ENCODE results near the gene FLT3LG.

The FLT3LG gene

DNA sequence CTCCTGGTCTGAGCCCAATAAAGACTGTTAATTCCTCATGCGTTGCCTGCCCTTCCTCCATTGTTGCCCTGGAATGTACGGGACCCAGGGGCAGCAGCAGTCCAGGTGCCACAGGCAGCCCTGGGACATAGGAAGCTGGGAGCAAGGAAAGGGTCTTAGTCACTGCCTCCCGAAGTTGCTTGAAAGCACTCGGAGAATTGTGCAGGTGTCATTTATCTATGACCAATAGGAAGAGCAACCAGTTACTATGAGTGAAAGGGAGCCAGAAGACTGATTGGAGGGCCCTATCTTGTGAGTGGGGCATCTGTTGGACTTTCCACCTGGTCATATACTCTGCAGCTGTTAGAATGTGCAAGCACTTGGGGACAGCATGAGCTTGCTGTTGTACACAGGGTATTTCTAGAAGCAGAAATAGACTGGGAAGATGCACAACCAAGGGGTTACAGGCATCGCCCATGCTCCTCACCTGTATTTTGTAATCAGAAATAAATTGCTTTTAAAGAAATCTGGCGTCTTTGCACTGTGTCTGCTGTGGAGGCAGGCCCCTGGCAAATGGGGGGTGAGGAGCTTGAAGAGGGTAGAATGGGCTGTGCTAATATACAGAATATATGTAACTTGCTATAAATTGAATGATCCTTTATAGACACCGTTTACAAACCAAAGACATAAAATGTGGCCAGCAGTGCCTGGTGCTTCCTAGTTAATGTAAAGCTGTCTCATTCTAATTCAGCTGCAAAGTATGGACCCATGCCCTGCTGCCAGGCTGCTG lies 18.0 kb downstream of the FLT3LG start:
- Histone ChIP-seq H3K9me3 (replicated peaks; ENCODE audit: low read length) (no peaks in the 10 kb centered on the region), H3K4me3 (ENCODE audit: low read length) (no peak overlapping the region), H3K27me3 (ENCODE audit: control insufficient read depth, insufficient read depth, low read length) (no peaks in the 10 kb centered on the region), H3K9ac (ENCODE audit: low read depth, low read length) (no peak overlapping the region), H3K36me3 (ENCODE audit: insufficient read depth, low read length) (peaks cover 54% of the 10 kb centered on the region), H3K4me1 (ENCODE audit: control insufficient read depth, insufficient read depth, low read length) (peaks cover 17% of the 10 kb centered on the region), H3K4me2 (ENCODE audit: low read length) (no peak overlapping the region)

DNA sequence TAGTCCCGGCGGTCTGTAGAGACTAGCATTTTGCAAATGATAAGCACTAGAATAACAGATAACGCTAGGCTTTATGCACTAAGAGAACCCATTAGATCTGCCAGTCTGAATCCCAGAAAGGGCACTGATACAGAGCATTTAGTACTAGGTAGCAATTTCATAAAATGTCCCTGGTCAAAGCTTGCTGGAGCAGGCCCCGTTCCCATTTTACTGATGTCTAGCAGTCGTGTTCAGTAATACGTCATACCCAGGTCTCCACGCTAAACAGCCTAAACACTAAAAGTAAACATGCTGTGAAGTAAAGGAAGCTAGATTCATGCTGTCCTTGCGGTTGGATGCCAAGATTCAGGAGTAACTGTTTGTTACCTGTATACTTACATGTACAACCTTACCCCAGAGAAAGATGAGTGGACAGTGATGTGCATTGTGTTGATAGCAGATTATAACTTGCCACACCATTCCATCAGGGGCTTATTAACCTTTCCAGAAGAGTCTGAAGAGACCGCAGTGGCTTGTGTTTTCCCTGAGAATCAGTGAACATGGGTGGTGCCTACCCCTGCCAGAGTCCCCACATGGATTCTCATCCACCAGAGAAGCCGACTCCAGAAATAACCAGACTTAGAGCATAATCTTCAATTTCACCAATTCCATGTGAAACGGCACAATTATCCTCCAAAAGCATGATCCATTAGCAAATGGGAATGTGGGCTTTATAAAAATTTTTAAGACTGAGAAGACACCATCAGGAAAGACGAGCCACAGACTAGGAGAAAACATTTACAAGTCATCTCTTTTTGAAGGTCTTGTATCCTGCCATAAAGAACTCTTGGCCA lies 18.8 kb downstream of the FLT3LG start:
- H3K9ac ChIP-seq (ENCODE audit: low read depth, low read length), result no peak overlapping the region
- peaks cover 62% of the 10 kb centered on the region for H3K36me3 ChIP-seq (ENCODE audit: insufficient read depth, low read length)
- H3K4me1 ChIP-seq (ENCODE audit: control insufficient read depth, insufficient read depth, low read length), result peaks cover 22% of the 10 kb centered on the region
- H3K4me3 ChIP-seq (ENCODE audit: low read length), result no peak overlapping the region
- H3K9me3 ChIP-seq (replicated peaks; ENCODE audit: low read length), result no peaks in the 10 kb centered on the region
- H3K4me2 ChIP-seq (ENCODE audit: low read length), result no peak overlapping the region
- H3K27me3 ChIP-seq (ENCODE audit: control insufficient read depth, insufficient read depth, low read length), result no peaks in the 10 kb centered on the region

DNA sequence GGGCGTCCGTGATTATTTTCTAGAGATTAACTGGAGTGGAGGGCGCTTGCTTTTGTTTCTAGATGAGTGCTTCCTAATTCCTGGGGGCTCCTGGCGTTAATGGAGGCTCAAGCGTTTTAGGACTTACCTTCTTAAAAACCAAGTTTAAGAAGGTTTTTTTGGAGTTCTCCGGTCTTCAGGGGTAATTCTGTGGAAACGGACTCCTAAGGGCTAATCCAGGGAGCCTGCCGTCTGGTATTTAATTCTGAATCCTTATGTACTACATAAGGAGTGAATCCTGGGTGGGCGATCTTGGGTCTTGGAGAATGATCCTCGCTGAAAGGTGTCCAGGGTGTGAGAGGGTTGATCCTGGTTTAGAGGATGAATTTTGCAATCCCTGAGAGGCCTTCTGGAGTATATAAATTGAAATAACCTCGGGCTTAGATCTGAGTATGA lies 22.6 kb downstream of the FLT3LG start:
- H3K36me3 ChIP-seq (ENCODE audit: insufficient read depth, low read length), result peaks cover 50% of the 10 kb centered on the region

DNA sequence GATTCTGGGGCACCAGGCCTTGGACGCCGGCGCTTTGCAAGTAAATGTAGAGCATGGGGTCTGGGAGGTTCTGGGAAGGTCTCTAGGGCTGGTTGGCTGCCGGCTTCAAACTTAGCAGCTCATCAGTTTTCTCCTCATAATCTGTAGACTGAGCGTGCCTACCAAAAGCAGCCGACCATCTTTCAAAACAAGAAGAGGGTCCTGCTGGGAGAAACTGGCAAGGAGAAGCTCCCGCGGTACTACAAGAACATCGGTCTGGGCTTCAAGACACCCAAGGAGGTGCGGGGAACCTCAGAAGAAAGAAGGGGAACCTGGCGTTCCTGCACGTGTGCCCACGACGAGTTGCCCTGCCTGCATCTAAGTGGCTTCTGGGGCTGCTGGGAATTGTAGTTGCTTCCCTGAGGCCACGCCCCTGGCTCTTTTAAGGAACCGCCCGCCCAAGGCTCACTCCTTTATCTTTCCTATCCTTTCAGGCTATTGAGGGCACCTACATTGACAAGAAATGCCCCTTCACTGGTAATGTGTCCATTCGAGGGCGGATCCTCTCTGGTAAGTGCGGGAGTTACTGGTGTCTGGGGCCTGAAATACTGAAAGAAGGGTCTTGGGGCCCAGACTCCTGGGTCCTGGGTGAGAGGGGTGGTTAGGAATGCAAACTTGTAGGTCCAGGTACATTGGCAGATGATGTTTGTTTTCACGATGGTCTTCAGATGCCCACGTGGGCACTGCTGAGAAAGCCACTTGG lies 23.2 kb downstream of the FLT3LG start:
- peaks cover 44% of the 10 kb centered on the region for H3K36me3 ChIP-seq (ENCODE audit: insufficient read depth, low read length)

More for the DNA sequence above, 22.6 kb downstream of the FLT3LG start:
- H3K9me3 ChIP-seq (replicated peaks; ENCODE audit: low read length), result no peaks in the 10 kb centered on the region
- no peaks in the 10 kb centered on the region for H3K27me3 ChIP-seq (ENCODE audit: control insufficient read depth, insufficient read depth, low read length)
- H3K9ac ChIP-seq (ENCODE audit: low read depth, low read length), result peak overlapping the region; percentile 100
- H3K4me3 ChIP-seq (ENCODE audit: low read length), result peak overlapping the region; percentile 77
- peaks cover 19% of the 10 kb centered on the region for H3K4me1 ChIP-seq (ENCODE audit: control insufficient read depth, insufficient read depth, low read length)
- peak overlapping the region; percentile 92 for H3K4me2 ChIP-seq (ENCODE audit: low read length)

DNA sequence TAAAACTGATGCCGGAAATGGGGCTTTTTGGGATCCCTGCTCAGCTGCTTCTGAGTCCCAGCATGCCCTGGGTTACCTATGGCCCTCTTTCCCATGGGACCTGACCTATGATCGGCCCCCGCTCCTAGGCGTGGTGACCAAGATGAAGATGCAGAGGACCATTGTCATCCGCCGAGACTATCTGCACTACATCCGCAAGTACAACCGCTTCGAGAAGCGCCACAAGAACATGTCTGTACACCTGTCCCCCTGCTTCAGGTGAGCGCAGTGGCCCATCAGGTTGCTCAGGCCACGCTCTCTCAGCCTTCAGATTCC lies 23.7 kb downstream of the FLT3LG start:
- peaks cover 19% of the 10 kb centered on the region for H3K4me1 ChIP-seq (ENCODE audit: control insufficient read depth, insufficient read depth, low read length)
- no peaks in the 10 kb centered on the region for H3K9me3 ChIP-seq (replicated peaks; ENCODE audit: low read length)
- peaks cover 38% of the 10 kb centered on the region for H3K36me3 ChIP-seq (ENCODE audit: insufficient read depth, low read length)
- no peaks in the 10 kb centered on the region for H3K27me3 ChIP-seq (ENCODE audit: control insufficient read depth, insufficient read depth, low read length)
- H3K4me2 ChIP-seq (ENCODE audit: low read length), result peak overlapping the region; percentile 92
- peak overlapping the region; percentile 77 for H3K4me3 ChIP-seq (ENCODE audit: low read length)
- H3K9ac ChIP-seq (ENCODE audit: low read depth, low read length), result peak overlapping the region; percentile 100

More for the DNA sequence above, 23.2 kb downstream of the FLT3LG start:
- H3K27me3 ChIP-seq (ENCODE audit: control insufficient read depth, insufficient read depth, low read length), result no peaks in the 10 kb centered on the region
- H3K9me3 ChIP-seq (replicated peaks; ENCODE audit: low read length), result no peaks in the 10 kb centered on the region
- H3K4me3 ChIP-seq (ENCODE audit: low read length), result peak overlapping the region; percentile 77
- peaks cover 19% of the 10 kb centered on the region for H3K4me1 ChIP-seq (ENCODE audit: control insufficient read depth, insufficient read depth, low read length)
- H3K9ac ChIP-seq (ENCODE audit: low read depth, low read length), result peak overlapping the region; percentile 100
- peak overlapping the region; percentile 92 for H3K4me2 ChIP-seq (ENCODE audit: low read length)

DNA sequence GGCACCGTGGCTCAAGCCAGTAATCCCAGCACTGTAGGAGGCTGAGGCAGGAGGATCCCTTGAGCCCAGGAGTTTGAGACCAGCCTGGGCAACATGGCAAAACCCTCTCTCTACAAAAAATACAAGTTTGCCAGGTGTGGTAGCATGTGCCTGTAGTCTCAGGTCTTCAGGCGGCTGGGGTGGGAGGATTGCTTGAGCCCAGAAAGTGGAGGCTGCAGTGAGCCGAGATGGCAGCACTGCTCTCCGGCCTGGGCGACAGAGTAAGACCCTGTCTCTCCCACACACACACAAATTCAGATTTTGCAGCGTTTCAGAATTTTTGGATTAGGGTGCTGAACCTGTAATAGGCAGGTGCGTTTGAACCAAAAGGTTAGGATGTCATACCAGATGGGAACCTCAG lies 24.5 kb downstream of the FLT3LG start:
- peaks cover 23% of the 10 kb centered on the region for H3K4me1 ChIP-seq (ENCODE audit: control insufficient read depth, insufficient read depth, low read length)
- peak overlapping the region; percentile 77 for H3K4me3 ChIP-seq (ENCODE audit: low read length)
- H3K9me3 ChIP-seq (replicated peaks; ENCODE audit: low read length), result no peaks in the 10 kb centered on the region

DNA sequence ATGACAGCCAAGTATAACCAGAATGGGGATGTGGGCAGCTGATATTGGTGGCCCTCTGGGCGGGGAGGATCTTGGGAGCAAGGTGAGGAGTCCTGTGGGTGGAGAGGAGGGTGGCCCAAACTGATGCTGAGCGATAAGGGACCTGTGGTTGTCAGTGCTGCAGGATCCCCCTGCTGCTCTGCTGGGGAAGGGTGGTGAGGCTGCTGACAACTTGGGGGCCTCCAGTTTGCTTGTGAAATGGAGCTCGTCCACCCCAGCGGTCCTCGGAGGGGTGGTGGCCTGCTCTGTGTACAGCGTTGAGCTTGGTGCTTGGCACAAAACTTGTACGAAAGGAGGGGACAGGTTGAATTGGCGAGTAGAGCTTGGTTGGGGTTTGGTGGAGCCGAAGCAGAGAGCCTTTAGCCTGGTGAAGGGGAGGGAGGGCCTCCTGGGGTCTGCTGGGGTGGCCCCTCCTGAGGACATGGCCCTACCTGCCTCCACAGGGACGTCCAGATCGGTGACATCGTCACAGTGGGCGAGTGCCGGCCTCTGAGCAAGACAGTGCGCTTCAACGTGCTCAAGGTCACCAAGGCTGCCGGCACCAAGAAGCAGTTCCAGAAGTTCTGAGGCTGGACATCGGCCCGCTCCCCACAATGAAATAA lies 25.1 kb downstream of the FLT3LG start:
- Histone ChIP-seq H3K27me3 (ENCODE audit: control insufficient read depth, insufficient read depth, low read length) (no peaks in the 10 kb centered on the region), H3K36me3 (ENCODE audit: insufficient read depth, low read length) (peaks cover 33% of the 10 kb centered on the region), H3K9me3 (replicated peaks; ENCODE audit: low read length) (no peaks in the 10 kb centered on the region), H3K9ac (ENCODE audit: low read depth, low read length) (peak overlapping the region; percentile 100), H3K4me3 (ENCODE audit: low read length) (no peak overlapping the region), H3K4me2 (ENCODE audit: low read length) (peak overlapping the region; percentile 92), H3K4me1 (ENCODE audit: control insufficient read depth, insufficient read depth, low read length) (peaks cover 25% of the 10 kb centered on the region)

More for the DNA sequence above, 24.5 kb downstream of the FLT3LG start:
- Histone ChIP-seq H3K4me2 (ENCODE audit: low read length) (peak overlapping the region; percentile 92), H3K36me3 (ENCODE audit: insufficient read depth, low read length) (peaks cover 33% of the 10 kb centered on the region), H3K9ac (ENCODE audit: low read depth, low read length) (peak overlapping the region; percentile 100), H3K27me3 (ENCODE audit: control insufficient read depth, insufficient read depth, low read length) (no peaks in the 10 kb centered on the region)

DNA sequence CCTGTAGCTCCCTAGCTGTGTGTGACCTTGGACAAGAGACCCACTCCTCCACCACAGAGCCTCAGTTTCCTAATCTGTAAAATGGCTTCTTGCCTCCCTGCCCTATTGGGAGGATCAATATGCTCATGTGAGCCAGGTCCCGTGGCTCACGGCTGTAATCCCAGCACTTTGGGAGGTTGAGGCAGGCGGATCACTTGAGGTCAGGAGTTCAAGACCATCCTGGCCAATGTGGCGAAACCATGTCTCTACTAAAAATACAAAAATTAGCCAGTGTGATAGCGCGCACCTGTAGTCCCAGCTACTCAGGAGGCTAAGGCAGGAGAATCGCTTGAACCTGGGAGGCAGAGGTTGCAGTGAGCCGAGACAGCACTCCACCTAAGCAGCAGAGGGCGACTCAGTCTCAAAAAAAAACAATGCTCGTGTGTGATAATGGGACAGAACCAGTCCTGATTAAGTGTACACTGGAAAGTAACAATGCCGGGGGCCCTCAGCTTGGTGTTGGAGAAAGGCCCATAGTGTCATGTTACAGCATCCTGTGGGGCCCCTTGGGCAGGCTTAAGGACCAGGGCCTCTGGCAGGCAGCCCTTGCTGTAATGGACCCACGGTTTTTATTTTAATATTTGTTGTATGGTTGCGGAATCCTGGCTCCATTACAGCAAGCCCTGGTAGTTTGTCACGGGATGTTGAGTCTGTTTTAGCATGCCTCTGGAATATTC lies 29.0 kb downstream of the FLT3LG start:
- Histone ChIP-seq H3K9ac (ENCODE audit: low read depth, low read length) (no peak overlapping the region), H3K4me2 (ENCODE audit: low read length) (peak overlapping the region; percentile 56), H3K36me3 (ENCODE audit: insufficient read depth, low read length) (peaks cover 22% of the 10 kb centered on the region), H3K4me1 (ENCODE audit: control insufficient read depth, insufficient read depth, low read length) (peaks cover 14% of the 10 kb centered on the region), H3K27me3 (ENCODE audit: control insufficient read depth, insufficient read depth, low read length) (no peaks in the 10 kb centered on the region), H3K4me3 (ENCODE audit: low read length) (no peak overlapping the region), H3K9me3 (replicated peaks; ENCODE audit: low read length) (no peaks in the 10 kb centered on the region)

DNA sequence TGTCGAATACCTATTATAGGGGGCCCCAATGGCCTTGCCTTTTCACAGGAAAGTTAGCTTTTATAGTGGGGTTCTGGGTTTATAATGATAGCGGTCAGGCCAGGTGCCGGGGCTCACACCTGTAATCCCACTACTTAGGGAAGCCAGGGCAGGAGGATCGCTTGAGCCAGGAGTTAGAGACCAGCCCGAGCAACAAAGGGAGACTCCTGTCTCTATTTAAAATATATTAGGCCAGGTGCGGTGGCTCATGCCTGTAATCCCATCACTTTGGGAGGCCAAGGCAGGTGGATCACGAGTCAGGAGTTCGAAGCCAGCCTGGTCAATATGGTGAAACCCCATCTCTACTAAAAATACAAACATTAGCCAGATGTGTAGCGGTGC lies 29.6 kb downstream of the FLT3LG start:
- Histone ChIP-seq H3K27me3 (ENCODE audit: control insufficient read depth, insufficient read depth, low read length) (no peaks in the 10 kb centered on the region), H3K36me3 (ENCODE audit: insufficient read depth, low read length) (peaks cover 17% of the 10 kb centered on the region), H3K9ac (ENCODE audit: low read depth, low read length) (no peak overlapping the region), H3K4me3 (ENCODE audit: low read length) (no peak overlapping the region), H3K4me2 (ENCODE audit: low read length) (peak overlapping the region; percentile 56), H3K9me3 (replicated peaks; ENCODE audit: low read length) (no peaks in the 10 kb centered on the region), H3K4me1 (ENCODE audit: control insufficient read depth, insufficient read depth, low read length) (peaks cover 9% of the 10 kb centered on the region)

DNA sequence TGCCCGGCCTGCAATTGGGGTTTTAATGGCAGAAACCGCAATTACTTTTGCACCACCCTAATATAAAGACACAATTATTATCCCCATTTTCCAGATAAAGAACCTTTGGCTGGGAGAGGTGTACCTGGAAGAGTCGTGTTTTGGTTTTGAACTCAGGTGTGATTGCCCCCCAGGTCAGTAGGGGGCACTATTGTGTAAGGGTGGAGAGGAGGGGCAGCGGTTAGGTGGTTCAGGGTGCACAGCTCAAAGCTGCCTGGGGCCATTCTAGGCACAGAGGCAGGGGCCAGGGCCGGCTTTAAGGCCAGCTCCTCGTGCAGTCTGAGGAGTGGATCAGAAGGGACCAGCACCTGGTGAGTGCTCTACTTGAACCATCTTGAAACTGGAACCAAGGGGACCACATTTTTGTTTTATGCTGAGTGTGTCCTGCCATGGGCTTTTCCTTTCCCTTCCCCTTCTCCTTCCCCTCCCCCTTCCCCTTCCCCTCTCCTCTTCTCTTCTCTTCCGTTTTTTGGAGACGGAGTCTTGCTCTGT lies 32.6 kb downstream of the FLT3LG start:
- Histone ChIP-seq H3K4me3 (ENCODE audit: low read length) (no peak overlapping the region), H3K36me3 (ENCODE audit: insufficient read depth, low read length) (no peaks in the 10 kb centered on the region), H3K4me2 (ENCODE audit: low read length) (no peak overlapping the region), H3K27me3 (ENCODE audit: control insufficient read depth, insufficient read depth, low read length) (no peaks in the 10 kb centered on the region), H3K9ac (ENCODE audit: low read depth, low read length) (no peak overlapping the region), H3K4me1 (ENCODE audit: control insufficient read depth, insufficient read depth, low read length) (peaks cover 8% of the 10 kb centered on the region), H3K9me3 (replicated peaks; ENCODE audit: low read length) (no peaks in the 10 kb centered on the region)
